ENCODE data around the gene UNK. TPM values are rescaled to one million over a fixed set of nuclear protein-coding genes. Genes with fewer than 3 reads are reported as not detected.
"Not testable (repeated sequence)": the region's sequence is repeated elsewhere in the genome, so short reads cannot be mapped to it uniquely, and the experiment has no call there.

Gene UNK
- total and polyA plus RNA-seq, 7 donors, result 12.7 to 29.6 (median 23.5) TPM

DNA sequence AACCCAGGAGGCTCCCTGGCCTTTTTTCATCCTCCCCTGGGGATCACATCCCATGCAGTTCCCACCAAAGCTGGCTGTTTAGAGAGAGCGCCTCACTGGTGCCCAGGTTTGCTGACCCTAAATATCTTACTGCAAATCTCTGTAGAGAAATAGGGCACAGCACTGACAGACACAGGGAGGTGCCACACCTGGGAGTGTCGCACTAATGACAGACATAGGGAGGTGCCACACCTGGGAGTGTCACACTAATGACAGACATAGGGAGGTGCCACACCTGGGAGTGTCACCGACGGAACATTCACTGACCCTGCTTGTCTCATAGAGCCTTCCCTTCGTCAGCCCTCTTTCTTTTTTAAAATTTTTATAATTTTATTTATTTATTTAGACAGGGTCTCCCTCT, 25.6 kb downstream of the UNK start:
- intact Hi-C loops (cut with DNase I), result no loop called here
- Histone ChIP-seq H3K4me3 (no peak overlapping the region), H3K27ac (peak overlapping the region in 3 of 4 donors; percentile 1 to 74 (median 55)), H3K9me3 (no peaks in the 10 kb centered on the region), H3K27me3 (no peaks in the 10 kb centered on the region), H3K4me1 (peaks cover 0 to 10% (median 0%) of the 10 kb centered on the region in 4 donors), H3K36me3 (peaks cover 25 to 59% (median 30%) of the 10 kb centered on the region in 4 donors)
- no peak for DNase-seq
- WGBS, 2 donors, result 45 to 77% methylated on average over 5 of the region's 5 CpGs
- TF ChIP-seq POLR2A (IDR thresholded peaks at IDR 0.05) (no peak), POLR2AphosphoS5 (IDR thresholded peaks at IDR 0.05) (no peak), EP300 (IDR thresholded peaks at IDR 0.05) (no peak)
- TF ChIP-seq, protein P1, sequence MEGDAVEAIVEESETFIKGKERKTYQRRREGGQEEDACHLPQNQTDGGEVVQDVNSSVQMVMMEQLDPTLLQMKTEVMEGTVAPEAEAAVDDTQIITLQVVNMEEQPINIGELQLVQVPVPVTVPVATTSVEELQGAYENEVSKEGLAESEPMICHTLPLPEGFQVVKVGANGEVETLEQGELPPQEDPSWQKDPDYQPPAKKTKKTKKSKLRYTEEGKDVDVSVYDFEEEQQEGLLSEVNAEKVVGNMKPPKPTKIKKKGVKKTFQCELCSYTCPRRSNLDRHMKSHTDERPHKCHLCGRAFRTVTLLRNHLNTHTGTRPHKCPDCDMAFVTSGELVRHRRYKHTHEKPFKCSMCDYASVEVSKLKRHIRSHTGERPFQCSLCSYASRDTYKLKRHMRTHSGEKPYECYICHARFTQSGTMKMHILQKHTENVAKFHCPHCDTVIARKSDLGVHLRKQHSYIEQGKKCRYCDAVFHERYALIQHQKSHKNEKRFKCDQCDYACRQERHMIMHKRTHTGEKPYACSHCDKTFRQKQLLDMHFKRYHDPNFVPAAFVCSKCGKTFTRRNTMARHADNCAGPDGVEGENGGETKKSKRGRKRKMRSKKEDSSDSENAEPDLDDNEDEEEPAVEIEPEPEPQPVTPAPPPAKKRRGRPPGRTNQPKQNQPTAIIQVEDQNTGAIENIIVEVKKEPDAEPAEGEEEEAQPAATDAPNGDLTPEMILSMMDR (IDR thresholded peaks at IDR 0.05), result no peak

DNA sequence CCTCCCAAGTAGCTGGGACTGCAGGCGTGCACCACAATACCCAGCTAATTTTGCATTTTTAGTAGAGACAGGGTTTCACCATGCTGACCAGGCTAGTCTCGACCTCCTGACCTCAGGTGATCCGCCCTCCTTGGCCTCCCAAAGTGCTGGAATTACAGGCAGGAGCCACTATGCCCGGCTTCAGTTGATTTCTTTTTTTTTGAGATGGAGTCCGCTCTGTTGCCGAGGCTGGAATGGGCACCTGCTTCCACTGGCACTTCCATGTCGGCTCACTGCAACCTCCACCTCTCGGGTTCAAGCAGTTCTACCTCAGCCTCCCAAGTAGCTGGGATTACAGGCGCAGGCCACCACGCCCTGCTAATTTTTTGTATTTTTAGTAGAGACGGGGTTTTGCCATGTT, 26.1 kb downstream of the UNK start:
- Histone ChIP-seq H3K4me1 (peaks cover 0 to 10% (median 0%) of the 10 kb centered on the region in 4 donors), H3K36me3 (peaks cover 27 to 65% (median 32%) of the 10 kb centered on the region in 4 donors)
- DNase-seq; H3K9me3 ChIP-seq; H3K4me3 ChIP-seq; H3K27ac ChIP-seq; intact Hi-C loops (cut with DNase I); H3K27me3 ChIP-seq: not testable (repeated sequence)
- 96% methylated on average over 11 of the region's 11 CpGs for WGBS, 2 donors

- no peaks in the 10 kb centered on the region for H3K9me3 ChIP-seq
- intact Hi-C loops (cut with DNase I), result no loop called here
- peaks cover 0 to 10% (median 0%) of the 10 kb centered on the region in 4 donors for H3K4me1 ChIP-seq
- 95 to 96% methylated on average over 7 of the region's 7 CpGs for WGBS, 2 donors
- no peaks in the 10 kb centered on the region for H3K27me3 ChIP-seq
- no peak overlapping the region for H3K27ac ChIP-seq
- H3K4me3 ChIP-seq, result no peak overlapping the region
- H3K36me3 ChIP-seq, result peaks cover 27 to 69% (median 32%) of the 10 kb centered on the region in 4 donors
- DNase-seq, result no peak
- TF ChIP-seq POLR2AphosphoS5 (IDR thresholded peaks at IDR 0.05), result no peak
- TF ChIP-seq EP300 (IDR thresholded peaks at IDR 0.05), result no peak
- TF ChIP-seq, protein P1 (IDR thresholded peaks at IDR 0.05), result no peak
- TF ChIP-seq POLR2A (IDR thresholded peaks at IDR 0.05), result no peak
Observed at GRCh38 chr17:75811174-75811573, 26.6 kb downstream of the UNK start.

- intact Hi-C loops (cut with DNase I), result no loop called here
- no peak for DNase-seq
- H3K27me3 ChIP-seq, result no peaks in the 10 kb centered on the region
- no peak overlapping the region for H3K4me3 ChIP-seq
- no peaks in the 10 kb centered on the region for H3K9me3 ChIP-seq
- 92 to 94% methylated on average over 27 of the region's 27 CpGs for WGBS, 2 donors
- peaks cover 0 to 10% (median 0%) of the 10 kb centered on the region in 4 donors for H3K4me1 ChIP-seq
- no peak for TF ChIP-seq POLR2A (IDR thresholded peaks at IDR 0.05)
- TF ChIP-seq, protein P1 (IDR thresholded peaks at IDR 0.05), result no peak
- peak in 1 of 4 donors; percentile 28 for TF ChIP-seq POLR2AphosphoS5 (IDR thresholded peaks at IDR 0.05)
- TF ChIP-seq EP300 (IDR thresholded peaks at IDR 0.05), result no peak
- H3K27ac ChIP-seq, result no peak overlapping the region
- peaks cover 33 to 81% (median 42%) of the 10 kb centered on the region in 4 donors for H3K36me3 ChIP-seq
Observed at GRCh38 chr17:75812096-75813013, 27.7 kb downstream of the UNK start.

Data from sigmoid colon (tissue), 7 donors.